Islet precursor cell (in vitro differentiated cells): ENCODE results near the gene RNASEL.
A peak's percentile ranks its signal among the peaks of the same experiment; 100 is the strongest.

Source experiments
- DNase-seq: peaks from one replicate; pipeline ENCODE4 v3.0.0-alpha.2; 2018

RNASEL gene

GRCh38 chr1:182620924-182621585 lies 32.0 kb upstream of the RNASEL start:
- DNase-seq, result no peak

DNA sequence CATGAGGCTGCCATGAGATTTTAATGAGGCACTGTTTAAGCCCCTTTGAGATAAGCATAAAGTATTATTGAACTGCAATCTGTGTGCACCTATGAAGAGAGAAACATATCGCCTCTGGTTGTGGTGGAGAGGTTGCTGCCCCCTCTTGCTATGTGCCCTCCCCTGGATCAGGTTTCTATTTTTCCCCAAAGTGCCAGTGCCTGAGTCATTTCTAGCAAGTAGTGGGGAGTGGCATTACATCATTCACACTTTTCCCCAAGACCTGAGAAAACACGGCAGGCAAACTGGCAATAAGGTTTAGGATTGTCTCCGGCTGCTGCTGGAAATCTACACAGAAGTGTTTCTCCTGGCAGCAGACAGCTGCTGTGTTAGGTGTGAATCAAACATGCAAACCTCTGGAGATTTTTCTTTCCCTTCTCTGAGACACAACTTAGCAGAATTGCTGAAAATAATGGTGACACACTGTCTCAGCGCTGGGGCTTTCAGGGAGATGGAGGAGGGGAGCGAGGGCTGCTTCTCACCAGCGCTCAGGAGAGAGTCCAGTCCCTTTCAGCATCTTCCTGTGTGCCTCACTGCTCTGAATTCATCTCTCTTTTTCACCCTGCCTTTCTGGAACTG lies 28.8 kb upstream of the RNASEL start:
- peak; percentile 68 for DNase-seq

GRCh38 chr1:182617014-182617429 lies 28.0 kb upstream of the RNASEL start:
- no peak for DNase-seq

GRCh38 chr1:182616130-182617013 lies 27.3 kb upstream of the RNASEL start:
- no peak for DNase-seq

GRCh38 chr1:182615468-182616129 lies 26.5 kb upstream of the RNASEL start:
- no peak for DNase-seq

DNA sequence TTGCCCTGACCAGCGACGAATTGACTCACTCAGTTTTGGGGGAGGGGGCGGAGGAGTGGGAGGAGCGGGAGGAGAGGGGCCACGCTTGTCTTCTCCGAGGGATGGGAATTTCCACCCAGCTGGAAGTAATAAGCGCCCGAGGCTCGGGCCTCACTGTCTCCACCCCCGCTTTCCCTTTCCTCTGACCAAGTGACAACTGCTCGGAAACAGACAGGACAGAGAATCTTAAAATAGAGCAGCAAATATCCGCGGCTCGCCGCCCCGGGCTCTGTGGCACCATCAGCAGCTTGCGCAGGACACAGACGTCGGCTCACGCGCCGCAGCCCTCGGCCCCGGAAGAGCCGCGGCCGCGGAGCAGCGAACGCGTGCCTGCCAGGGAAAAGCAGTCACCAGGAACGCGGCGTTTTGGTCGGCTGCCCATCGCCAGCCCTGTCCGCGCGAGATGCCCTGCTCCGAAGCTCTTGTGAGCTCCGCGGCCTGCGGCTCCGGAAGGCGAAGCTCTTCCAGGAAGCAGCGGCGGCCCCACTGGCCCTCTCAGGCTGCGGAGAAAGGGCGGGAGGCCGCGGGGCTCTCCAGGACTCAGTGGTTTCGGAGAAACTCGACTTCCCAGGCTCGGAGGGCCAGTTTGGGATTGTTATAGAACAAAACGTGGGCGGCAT lies 25.9 kb upstream of the RNASEL start:
- DNase-seq, result peak; percentile 94

DNA sequence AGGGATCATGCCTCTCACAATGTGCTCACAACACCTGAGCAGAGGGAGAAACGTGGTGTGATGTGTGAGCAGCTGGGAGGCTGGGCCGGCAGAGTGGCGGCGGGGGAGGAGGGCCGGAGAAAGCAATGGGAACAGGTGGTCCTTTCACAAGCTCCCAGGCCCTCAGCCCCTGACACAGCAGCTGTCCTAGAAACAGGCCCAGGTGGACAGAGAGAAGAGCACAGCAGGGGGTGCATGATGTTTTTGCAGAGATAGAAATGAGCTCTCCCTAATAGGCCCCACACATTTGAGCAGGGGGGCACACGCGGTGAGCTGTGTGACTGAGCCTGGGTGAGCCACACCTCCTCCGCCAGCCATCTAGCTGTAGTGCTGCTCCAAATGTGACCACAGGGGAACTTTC lies 22.7 kb upstream of the RNASEL start:
- peak; percentile 53 for DNase-seq

DNA sequence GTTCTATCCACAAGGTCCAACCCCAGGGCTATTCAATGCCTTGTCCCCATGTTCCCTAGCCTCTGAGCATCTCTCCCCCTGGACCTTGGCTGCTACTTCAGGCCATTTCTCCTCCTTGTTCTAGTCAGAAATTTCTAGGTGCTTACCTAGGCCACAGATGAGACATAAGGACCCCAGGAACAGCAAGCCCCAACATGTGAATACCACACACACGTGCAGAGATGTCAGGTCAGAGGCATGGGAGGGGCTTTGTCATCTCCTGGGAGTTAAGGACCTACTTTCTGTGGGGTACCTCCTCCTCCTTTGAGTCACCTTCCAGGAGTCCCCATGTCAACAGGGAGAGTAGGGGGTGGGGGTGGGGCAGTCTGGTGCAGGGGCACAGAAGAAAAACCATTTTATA lies 22.3 kb upstream of the RNASEL start:
- no peak for DNase-seq

DNA sequence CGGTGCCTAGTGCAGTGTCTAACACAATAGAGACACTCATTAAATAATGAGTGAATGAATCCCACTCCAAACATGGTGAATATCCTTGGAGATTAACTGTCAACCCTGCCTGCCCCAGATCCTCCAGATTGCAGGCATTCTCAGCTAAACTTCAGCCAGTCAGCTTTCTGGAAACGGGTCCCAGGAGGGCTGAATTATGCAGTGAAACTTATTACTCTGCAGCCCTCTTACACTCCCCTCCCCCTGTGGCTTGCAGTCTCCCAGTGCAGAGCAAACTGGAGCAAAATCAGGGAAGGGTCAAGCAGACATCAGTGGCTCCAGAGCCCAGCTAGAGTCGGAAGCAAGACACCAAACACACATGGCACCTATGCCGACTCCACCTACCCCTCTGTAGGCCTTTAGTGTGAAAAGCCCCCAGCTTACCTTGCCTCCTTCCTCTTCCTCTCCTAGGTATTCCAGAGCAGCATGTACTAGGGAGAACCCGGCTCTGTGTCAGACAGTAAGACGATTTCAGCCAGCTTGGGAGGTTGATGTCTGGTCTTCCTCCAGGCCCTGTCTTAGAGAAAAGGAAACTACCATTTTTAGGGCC lies 21.6 kb upstream of the RNASEL start:
- DNase-seq, result no peak

- no peak for DNase-seq
These were observed 20.0 kb upstream of the RNASEL start for GRCh38 chr1:182608845-182609610.

DNA sequence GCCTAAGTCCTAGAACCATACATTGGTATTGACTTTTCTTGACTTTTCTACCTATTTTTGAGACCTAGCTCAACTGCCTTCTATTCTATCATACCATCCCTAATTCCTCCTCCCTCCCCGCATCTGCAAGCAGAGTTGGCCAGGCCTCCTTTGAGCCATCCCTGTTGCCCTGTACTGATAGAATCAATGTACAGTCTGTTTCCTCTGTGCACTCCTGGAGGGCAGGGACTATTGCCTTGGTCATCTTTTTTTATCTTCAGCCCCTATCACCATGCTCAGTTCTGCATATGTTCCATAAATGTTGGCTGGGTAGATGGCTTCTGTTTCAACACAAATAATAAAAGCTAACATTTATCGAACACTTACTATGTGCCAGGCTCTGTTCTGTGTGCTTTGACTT lies 19.2 kb upstream of the RNASEL start:
- DNase-seq, result no peak

- no peak for DNase-seq
These were observed 18.5 kb upstream of the RNASEL start for GRCh38 chr1:182607566-182607965.

DNA sequence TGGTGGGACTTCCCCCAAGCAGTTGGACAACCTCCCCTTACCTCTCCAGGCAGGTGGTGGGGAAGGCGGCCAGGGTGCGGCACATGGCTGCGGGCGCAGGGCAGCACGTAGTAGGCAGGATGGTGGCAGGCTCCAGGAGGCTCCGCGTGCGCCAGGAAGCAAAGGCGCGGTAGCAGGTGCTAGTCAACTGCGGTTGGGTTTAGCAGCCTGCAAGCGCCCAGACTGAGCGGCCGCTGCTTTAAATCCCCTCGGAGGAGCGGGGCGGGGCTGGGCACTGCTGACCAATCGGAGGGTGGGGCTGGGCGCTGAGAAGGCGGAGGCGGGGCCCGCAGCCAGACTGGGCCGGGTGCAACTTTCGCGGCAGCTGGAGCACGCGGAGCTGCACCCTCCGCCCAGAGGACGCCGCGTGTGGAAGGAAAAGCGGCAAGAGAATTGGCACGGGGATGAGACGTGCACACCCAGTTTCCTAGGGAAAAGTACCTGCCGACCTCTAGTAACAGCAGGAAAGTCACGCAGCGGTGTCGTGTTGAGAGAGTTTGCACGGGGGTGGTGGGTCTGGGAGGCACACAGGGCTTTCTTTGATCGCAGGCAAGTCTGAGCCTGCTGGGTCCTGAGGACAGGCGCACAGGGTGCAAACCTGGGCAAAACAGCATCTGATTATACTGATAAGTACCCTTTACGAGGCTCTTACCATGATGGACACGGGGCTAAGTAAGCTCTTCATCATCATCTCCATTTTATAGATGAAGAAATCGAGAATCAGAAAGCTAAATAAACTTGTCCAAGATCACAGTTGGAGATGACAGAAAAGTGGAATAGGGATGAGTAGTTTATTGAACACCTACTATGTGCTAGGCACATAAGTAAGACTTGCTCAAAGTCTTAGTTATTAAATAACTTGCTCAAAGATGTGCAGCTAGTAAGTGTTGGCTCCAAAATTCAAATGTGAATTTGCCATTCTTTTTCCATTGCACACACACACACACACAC lies 15.4 kb upstream of the RNASEL start, which contains the start of gene RGS16:
Gene RGS16, minus strand, starts transcription at position 215 of the 990 bp plus-strand sequence. Its CDS starts 130 bp downstream, at position 85.
- peak; percentile 96 for DNase-seq

DNA sequence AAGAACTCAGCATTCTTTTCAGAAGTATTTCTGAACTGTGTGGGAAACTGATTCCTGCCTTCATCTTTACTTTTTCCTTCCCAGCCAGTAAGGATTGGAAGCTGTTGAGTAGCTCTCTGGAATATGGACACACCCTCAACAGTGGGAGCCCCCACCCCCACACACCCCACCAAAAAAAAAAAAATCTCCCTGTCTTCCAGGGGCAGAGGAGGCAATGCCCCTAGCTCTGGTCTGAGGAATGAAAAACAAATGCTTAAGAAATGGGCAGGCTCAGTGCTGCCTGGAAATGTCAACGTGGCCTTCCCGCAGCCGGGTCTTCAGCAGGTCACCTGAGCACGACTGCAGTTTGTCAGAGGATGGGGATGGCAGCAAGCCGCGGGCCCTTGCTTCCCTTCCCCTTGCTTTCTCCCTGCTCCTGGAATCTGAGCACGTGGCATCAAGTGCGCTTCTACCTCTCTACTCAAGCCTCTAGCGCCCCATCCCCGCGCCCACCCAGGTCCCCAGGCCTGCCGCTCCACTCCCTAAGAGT lies 14.7 kb upstream of the RNASEL start:
- DNase-seq, result peak; percentile 64

DNA sequence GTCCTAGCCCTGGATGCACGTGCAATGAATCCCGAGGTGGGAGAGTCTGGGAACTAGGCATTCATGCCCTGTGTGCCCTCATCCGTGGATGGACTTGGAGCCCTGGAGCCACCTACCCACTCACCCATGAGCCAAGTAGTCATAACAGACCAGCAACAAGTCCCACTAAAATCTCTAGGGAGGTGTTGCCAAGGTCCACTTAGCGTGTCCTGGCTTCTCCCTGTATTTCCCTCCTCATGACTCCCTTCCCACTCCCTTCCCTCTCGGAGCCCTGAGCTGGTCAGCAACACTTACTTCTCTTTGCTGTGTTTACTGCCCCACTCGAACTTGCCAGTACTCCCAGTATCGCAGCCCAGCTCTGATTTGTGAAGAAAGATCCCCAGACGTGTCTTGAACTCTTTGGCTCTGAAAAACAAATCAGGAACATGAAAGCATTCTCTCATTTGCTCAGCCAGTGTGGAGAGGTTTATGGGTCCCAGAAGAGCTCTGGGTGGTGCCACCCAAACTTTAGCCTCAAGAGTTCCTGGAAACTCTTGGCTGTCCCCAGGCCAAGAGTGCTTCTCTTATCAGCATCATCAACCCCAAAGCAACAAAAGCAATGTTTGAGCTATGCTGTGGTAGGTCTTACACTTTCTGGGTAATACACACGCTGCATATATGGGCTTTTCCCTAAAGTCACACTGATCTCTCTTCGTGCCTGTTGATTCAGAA lies 14.0 kb upstream of the RNASEL start:
- no peak for DNase-seq

DNA sequence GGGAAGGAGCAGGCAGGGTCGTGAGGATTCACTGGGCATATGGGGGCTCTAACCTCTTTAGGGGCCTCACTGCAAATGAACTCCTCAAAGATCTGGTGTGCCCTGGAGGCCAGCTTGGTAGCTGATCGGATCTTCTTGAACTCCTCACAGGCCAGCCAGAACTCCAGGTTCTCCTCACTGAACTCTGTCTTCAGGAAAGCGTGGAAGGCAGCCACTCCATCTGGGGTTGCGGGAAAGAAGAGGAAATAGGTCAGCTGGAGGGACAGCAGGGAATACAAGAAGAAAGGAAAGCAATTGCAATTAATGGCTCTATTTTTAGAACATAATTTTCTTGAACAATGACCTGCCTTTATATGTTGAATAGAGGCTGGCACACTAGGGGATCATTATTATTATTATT lies 12.9 kb upstream of the RNASEL start:
- no peak for DNase-seq

DNA sequence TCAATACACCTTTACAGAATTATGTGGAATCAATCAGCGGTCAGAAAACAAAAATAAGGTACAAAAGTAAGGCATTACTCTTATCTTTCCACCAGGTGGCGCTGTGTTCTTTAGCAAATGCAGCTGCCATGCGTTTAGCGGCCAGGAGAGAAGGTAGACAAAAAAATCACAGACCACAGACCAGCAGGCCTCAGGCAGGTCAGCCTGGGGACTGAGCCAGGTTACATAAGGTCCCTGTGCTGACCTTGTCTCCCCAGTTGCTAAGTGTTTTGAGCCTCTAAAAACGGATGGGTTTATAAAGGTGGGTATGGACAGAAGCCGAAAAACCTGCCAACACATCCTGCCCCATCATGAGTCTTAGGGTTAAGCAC lies 12.3 kb upstream of the RNASEL start:
- peak; percentile 84 for DNase-seq

GRCh38 chr1:182600745-182601415 lies 11.8 kb upstream of the RNASEL start:
- DNase-seq, result no peak
